Activated CD8-positive, alpha-beta memory T cell treated with anti-CD3 and anti-CD28 coated beads, Interleukin-2, amount 50 U/mL, for 24 hours (primary cell): ENCODE data around the gene ECI1.

Experiments
- DNase-seq: peaks from one replicate; pipeline ENCODE4 v3.0.0-alpha.2; 2020; ENCODE audit errors: extremely low read depth

ECI1 gene

GRCh38 chr16:2233872-2234812, 17.2 kb downstream of the ECI1 start:
- no peak for DNase-seq

DNA sequence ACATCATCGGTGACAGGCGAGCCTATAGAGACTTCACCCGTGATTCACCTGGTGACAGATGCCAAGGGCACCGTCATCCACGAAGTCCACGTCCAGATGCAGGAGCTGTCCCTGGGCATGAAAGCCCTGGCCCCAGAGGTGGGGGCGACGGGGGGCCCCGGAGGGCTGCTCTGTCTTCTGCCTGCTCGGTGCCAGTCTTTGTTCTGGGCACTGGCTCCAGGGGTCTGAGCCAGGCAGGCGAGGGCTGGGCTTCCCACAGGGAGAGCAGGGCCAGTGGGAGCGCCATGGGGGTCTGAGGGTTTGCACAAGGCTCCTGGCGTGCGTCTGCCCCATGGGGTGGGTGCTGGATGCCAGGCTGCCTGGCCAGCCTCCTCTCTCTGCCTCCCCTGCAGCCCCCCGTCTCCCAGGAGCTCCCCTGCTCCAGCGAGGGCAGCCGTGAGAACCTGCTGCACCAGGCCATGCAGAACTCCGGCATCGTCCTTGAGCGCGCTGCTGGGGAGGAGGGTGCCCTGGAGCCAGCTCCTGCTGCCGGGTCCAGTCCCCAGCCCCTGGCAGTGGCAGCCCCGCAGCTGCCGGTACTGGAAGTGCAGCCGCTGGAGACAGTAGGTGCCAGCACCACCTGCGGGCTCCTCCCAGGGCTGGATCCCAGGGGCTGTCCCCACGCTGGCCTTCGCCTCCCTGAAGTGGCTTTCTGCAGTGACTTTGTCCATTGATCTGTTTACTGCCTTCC, 18.2 kb downstream of the ECI1 start:
- no peak for DNase-seq

DNA sequence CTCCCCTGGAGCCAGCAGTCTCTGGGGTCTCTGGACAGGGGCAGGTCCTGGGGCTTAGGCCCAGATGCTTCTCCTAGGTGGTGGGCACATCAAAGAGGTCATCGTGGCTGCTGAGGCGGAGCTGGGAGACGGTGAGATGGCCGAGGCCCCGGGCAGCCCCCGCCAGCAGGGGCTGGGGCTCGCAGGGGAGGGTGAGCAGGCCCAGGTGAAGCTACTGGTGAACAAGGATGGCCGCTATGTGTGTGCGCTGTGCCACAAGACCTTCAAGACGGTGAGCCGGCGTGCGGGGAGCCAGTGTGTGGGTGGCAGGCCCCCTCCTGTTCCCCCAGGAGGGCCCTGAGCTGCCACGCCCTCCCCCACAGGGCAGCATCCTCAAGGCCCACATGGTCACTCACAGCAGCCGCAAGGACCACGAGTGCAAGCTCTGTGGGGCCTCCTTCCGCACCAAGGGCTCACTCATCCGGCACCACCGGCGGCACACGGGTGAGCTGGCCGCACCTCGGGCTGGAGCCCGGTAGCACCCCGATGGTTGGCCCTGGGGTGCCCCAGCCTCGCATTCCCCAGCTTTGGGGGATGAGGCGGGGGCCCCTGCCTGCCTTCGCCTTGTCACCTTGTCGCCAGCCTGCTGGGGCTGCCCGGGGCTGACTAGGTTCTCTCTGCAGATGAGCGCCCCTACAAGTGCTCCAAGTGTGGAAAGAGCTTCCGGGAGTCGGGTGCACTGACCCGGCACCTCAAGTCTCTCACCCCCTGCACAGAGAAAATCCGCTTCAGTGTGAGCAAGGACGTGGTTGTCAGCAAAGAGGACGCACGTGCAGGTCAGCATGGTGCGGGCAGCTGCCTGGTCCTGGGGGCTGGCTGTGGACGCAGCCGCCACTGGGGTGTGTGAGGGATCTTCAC, 19.0 kb downstream of the ECI1 start:
- DNase-seq, result no peak

DNA sequence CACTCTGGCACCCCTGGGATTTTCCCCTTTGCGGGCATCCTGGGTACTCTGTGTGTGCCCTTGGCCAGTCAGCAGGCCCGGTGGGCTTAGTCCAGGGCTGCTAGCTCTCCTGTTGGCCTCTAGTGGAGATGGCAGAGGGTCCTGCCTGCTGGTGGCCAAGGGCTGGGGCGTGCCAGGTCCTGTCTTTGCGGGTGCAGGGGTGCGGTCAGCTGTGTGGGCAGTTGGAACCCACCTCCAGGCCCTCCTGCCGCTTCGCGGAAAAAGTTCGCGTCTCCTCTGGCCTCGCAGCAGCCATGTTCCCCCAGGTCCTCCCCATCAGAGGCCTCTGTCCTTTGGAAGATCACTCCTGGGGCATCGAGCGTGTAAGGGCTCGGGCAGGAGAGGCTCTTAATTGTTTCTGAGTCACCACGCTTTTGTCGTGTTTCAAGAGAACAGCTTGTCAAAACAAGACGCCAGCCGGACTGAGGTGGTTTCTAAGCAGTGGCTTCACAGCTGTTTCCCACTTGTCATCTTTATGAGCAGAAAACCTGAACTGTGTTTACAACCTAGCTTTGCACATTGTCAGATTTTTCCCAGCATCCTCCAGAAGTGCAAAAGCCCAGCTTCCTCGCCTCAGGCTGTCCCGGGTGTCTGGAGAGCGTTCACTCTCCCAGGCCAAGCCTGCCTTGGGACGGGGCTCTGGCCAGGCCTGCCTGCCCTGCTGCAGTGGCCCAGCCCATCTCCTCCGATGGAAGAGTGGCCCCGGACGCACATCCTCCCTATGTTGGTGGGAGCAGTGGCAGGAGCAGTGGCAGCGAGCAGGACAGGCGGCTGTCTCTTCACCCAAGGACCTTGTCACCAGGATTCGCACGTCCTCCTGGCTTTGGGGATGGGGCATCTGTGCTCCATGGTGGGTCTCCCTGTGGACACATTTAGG, 20.1 kb downstream of the ECI1 start:
- DNase-seq, result no peak

GRCh38 chr16:2230376-2230775, 21.0 kb downstream of the ECI1 start:
- DNase-seq, result no peak

DNA sequence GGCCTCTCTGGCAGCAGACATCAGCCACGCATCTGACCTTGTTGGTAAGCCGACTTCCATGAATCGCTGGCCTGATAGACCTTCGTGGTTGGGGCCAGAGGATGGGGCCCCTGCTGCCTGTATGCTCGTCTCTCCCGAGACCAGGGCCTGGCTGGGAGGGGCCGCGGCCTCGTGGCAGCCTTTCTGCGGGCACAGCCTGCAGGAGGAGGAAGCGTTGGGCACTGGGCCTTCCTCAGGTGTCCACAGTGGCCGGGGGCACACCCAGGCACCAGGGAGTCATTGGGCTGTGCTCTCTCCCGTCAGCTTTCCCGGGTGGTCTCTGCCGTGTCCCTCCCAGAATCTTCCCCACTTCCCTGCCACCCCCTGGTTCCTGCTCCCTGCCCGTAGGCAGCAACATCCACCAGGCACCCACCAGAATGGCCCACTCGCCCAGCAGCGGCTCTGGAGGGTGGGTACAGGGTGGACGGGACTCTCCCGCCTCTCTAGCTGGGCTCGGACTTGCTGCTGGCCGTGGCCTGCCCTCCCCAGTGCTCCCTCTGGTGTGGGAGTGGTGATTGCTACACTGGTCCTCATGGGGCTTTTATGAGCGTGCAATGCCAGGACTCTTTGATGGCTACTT, 21.6 kb downstream of the ECI1 start:
- no peak for DNase-seq

DNA sequence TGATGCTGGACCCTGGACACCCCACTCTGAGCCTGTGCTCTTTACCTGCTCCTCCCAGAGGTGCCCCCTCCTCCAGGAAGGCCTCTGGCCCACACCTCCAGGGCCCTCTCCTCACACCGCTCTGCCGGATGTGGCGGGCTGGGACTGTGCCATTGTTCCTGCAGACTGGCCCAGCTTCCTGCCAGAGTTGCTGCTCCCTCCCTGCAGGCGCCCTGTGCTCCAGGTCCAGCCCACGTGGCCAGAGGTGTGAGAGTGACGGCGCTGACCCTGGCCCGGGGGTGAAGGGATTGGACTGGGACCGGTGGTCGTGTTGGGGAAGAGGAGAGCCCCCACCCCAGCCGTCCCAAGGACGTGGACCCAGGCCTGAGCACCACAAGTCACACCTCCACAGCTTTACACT, 22.3 kb downstream of the ECI1 start:
- DNase-seq, result no peak

DNA sequence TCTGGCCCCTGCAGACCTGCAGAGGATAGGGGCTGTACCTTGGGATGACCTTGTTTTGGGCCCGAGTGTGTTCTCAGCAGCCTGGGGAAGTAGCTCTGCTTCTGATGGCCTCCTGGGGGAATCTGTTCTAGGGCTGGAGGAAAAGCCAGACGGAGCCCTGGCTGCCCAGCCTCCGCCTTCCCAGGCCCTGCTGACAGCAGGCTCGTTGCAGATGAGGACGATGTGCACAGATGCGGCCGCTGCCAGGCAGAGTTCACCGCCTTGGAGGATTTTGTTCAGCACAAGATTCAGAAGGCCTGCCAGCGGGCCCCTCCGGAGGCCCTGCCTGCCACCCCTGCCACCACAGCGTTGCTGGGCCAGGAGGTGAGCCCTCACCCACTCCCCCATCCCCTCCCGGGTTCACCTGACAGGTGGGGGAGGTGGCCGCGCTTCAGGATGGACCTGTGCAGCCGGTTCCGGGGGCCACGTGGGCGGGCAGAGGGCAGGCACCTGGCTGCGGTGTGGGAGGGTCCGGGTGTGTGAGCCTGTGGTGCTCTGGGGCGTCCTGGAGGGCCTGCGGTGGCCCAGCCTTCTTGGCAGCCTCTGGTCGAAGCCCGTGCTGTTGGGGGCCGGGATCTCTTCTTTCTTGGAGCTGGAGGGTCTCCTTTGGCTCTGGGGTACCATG, 23.1 kb downstream of the ECI1 start:
- no peak for DNase-seq

GRCh38 chr16:2226918-2227317, 24.5 kb downstream of the ECI1 start:
- DNase-seq, result no peak

GRCh38 chr16:2226245-2226793, 25.1 kb downstream of the ECI1 start:
- no peak for DNase-seq

DNA sequence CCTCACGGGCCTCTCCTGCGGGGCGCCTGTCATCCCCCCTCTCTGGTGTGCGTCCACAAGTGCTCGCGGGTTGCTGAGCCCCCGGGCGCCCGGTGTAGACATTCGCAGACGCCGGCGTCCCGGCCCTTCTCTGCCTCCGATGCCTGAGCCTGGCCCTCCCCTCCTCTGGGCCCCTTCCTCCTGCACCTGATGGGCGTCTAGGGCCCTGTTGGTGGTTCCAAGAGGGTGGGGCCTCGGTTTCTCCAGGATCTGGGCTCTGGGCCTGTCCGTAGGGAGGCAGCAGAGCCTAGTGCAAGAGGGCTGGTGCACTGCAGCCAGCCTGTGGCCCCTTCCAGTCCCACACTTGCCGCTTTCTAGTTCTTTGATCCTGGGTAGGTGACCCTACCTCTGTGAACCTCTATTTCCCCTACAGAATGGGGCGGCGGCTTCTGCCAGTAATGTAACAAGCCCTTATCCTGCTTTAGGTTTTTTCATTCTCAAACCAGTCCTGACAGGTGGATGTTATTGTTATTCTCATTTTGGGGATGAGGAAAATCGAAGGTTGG, 27.4 kb downstream of the ECI1 start:
- DNase-seq, result no peak

GRCh38 chr16:2223221-2223941, 28.0 kb downstream of the ECI1 start, which contains the start of gene E4F1:
Gene E4F1, plus strand, starts transcription at chr16:2223591. Its CDS starts 23 bp downstream, at chr16:2223614.
- DNase-seq, result peak; percentile 99

DNA sequence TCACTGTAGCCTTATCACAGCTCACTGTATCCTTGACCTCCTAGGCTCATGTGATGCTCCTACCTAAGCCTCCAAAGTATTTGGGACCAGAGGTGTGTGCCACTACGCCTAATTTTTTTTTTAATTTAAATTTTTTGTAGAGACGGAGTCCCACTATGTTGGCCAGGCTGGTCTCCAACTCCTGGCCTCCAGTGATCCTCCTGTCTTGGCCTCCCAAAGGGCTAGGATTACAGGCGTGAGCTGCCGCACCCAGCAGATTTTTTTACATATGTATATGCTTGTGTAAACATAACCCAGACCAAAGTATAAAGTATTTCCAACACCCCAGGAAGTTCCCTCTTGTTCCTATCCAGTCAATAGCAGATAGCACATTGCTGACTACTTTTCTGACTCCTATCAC, 35.1 kb downstream of the ECI1 start:
- no peak for DNase-seq

- no peak for DNase-seq
These were observed 36.7 kb downstream of the ECI1 start, which contains the start of gene PGP for GRCh38 chr16:2214719-2214968. Gene PGP, minus strand, starts transcription at chr16:2214840. Its CDS starts 63 bp downstream, at chr16:2214777.

DNA sequence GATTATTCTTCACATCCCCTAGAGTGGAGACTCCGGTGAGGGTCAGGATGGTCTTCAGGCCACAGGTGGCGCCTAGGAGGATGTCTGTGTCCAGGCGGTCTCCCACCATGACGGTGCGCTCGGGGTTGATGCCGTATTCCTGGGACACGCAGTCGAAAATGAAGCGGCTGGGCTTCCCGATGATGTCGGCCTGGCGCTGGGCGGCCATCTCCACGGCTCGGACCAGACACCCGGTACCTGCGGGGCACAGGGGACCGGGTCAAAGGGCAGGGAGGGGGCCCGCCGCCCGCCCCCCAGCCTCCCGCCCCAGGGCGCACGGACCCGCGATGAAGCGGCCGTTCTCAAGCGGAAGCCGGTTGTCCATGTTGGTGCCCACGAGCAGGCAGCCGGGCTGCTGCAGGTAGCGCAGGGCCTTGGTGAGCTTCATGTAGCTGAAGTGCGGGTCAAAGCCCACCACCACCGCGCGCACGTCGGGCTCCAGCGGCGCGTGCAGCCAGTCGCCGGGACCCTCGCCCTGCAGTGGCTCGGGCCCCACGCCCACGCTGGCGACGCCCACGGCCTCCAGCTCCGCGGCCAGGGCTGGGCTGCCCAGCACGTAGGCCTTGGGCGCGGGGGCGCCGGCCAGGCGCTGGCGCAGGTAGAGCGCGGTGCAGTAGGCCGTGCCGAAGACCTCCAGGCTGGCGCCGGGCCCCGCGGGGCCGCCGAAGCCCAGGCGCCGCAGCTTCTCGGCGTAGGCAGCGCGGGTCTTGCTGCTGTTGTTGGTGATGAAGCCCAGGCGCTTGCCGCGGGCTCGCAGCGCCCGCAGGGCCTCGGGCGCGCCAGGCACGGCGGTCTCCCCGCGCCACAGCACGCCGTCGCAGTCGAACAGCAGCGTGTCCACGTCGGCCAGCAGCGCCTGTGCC, 37.3 kb downstream of the ECI1 start:
- no peak for DNase-seq

DNA sequence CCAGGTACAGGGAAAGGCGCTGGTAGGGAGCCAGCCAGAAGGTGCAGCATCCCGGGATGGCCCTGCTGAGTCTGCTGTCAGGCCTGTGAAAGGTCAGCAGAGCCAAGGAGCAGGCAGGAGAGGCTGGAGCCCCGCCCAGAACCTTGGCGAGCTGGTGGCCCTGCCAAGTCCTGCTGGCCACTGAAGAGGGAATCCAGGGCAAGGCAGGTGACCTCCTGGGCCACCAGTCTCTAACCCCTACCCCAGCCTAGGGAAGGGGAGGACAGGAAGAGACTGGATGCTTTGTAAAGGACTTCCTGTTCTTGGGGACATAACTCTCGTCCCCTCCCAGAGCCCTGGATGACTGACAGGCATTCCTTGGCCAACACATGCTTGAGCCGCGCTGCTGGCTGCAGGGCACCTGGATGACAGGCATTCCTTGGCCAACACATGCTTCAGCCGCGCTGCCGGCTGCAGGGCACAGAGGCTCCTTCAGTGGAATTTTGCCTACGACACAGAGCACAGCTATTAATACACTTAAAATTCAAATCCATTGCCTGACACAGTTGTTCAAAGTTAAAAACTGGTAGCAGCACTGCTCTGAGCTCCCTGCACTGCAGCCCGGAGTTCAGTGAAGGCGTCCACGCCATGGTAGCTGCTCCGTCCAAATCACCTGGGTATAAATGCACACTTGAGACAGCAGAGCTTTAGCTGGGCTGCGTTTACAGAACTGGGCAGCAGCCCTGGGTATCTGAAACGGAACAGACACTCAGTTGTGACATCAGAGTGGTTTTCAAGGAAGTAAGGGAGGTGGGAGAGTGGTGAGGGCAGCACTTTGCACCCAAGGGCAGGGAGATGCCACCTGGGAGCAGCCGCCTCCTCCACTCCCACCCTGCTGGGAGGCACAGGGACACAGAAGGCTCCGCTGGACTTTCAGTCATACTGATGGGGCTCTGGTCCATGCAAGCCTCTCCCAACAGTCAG, 38.7 kb downstream of the ECI1 start:
- no peak for DNase-seq
